ENCODE results near the gene GAS7.
"Not testable (repeated sequence)": the region's sequence is repeated elsewhere in the genome, so short reads cannot be mapped to it uniquely, and the experiment has no call there.

GAS7 gene

DNA sequence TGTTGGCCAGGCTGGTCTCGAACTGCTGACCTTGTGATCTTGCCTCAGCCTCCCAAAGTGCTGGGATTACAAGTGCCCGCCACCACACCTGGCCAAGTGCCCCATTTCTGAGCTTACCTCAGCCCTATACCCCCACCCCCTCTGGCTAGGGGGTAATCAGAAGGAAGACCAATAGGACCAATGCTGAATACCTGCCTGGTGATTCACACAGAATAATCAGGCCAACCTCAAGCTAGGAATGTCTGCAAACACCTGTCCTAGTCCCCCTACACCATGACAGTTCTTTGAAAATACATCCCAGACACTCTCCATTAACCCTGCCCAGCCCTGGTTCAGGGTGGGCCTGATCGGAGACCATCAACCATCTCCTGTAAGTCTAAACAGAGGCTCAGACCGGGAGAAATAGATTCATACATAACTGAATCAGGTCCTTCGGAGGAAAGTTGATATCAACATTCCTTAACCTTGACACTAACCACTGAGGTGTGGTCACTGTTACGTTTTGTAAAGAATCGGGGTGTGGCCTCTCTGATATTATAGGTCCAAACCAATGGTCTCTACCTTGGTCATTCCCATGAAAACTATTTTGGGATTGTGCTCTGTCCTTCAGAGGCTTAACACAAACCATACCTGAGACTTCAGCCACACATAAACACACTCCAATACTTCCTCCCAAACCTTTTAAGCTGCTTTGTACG, 130.8 kb downstream of the GAS7 start:
- no peak for DNase-seq

DNA sequence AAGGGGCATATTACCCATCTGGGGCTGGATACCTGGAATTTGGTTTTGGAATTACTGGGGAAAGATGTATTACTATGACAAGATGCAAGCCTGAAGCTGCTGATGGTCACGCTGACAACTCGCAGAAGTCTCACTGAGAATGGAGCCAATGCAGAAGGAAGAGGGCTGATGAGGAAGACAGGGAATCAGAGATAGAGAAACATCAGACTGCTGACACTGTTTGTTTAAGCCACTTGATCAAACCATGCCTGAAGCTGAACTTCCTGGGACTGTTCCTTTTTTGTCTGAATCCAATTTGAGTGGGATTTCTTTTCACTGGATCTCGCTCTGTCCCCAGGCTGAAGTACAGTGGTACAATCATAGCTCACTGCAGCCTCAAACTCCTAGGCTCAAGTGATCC, 133.9 kb downstream of the GAS7 start:
- DNase-seq = no peak

DNA sequence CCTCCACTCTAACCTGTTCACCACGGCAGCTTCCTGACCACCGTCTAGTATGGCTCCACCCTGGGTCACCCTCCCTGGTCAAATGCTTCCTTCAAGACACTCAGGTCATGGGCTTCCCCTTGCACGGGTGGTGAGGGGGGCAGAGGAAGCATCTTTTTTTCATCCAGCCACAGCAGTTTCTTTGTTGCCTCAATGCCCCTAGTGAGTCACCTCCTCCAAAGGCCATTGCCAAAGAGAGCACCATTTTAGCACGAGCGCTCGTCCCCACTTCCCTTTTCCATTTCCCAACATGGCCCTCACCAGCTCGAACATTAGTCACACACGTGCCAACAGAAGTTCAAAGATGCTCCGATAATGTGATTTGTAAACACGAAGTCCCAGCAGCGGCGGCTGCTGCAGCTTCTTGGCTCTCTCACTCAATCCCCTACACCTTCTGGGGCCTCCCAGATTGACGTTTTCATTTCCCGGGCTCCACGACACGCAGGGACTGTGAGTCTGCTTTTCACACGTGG, 134.6 kb downstream of the GAS7 start:
- peak; percentile 82 for DNase-seq

DNA sequence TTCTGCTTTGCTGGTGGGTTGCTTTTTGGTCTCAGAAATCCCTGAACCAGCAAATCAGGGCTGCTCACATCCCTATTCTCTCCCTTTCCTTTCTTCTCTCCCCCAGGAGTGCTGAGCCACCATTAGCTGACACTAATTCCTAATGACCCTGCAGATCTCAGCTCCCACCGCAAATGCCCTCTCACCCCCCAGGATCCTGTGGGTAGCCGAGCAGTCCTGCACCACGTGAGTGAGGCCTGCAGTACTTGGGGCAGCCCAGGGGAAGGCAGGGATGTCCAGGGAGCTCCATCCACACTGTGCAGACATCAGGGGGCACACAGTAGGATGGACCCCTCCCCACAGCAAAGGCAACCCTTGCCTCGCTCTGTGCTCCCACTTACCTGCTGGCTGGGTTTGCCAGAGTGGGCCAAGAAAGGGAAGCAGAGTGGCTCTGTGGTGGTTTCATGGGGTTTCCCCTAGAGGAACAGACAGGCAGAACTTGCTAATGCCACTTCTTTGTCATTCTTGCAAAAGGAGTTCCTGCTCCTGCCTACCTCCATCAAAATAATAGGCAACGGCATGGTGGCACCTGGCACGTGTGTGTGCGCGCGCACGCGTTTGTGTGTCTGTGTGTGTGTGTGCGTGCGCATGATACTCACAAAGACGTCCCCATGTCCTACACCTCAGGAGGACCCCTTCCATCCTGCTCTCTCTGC, 135.6 kb downstream of the GAS7 start:
- DNase-seq = peak in 1 of 2 experiments; percentile 21

DNA sequence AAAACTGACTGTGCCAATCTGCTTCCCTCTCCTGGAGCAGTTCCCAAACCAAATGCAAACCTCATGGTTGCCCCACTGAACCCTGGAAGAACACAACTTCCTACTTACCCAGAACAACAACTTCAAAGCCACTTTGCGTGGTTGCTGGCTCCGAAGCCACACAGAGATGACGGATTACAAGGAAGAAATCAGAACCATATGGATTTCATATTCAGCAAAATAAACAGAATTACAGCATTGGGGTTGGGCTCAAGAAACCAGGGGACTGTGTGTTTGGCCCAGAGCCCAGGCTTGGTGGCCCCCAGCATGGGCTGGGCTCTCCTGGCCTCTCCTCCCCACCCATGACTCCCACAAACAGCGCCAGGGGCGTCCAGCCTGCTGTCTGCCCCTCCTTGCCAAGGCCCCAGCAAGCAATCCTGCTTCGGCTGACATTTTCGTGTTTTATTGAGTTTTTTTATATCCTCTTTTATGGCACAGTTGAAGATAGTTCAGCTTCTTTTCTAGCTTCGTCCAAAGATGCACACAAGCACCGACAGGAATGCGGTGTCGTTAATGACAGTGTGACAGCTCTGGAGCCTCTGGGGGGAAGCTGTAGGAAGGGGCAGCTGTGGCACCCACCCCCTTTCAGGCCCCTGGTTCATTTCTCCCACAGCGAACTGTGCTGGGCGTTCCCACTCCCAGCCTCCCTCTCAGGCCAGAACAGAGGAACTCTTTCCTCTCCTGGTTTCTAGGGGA, 137.1 kb downstream of the GAS7 start:
- no peak for DNase-seq

DNA sequence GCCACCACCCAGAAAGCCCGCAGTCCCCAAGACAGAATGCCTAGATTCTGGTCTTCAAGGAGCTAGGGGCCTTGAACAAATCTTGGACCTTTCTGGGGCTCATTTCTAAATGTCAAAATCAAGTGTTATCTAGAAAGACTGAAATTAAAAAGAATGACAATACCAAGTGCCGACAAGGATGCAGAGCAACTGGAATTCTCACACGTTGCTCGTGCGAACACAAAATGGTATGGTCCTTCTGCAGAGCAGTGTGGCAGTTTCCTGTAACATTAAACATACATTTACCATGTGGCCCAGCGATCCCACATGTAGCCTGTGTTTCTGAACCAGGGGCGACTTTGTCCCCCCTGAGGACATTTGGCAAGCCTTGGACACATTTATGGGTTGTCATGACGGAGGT, 137.9 kb downstream of the GAS7 start:
- no peak for DNase-seq

DNA sequence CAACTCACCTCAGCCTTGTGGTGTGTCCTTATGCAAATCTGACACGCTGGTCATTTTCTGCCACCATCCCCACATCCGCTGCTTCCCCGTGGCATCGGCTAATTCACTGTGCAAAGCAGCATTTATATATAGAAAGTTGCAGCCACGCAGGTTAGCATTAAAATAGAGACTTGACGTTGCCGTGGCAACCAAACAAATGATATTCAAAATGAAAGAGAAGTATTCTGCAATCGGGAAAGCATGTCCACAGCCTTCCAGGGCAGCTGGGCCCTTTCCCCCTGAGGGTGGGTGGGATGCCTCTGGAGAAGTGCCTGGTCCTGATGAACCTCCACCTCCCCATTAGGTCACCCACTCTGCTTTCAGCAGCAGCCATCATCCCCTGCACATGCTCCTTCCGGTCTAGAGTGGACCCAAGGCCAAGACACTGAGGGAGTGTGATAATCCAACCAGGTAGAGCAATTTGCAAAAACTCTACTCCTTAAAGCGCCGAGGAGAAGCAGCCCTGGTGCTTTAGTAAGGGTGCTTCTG, 138.7 kb downstream of the GAS7 start:
- DNase-seq = no peak

DNA sequence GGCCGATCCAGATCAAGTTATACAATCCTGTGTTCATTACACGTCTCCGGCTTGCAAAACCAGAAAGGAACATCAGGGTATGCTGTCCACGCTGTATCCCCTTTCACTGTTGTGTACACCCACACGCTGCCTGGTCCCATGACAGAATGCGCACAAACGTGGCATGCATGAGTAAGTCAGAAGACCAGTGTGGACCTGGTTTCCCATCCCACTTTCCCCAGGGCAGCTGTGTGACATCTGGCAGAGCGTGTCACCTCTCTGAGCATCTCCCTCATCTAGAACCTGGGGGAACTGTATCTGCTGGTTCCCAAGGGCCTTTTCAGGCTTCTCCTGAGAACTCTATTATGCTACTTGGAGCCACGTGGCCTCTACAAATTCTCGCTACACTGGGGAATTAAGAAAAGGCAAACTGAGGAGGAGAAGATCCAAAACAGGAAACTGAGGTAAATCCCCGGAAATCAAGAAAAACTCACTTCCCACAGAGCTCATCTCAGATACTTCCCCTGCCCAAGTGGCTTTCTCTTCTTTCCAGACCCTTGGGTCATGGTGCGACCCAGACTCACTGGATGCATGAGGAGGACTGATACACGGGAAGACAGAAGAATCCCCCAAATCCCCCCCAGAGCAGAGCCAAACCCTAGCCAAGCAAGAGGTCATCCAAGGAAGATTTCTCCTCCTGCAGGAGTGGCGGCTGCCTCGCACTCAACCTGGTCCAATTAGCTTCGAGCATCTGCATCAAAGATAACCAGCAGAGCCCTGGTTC, 139.3 kb downstream of the GAS7 start:
- no peak for DNase-seq

DNA sequence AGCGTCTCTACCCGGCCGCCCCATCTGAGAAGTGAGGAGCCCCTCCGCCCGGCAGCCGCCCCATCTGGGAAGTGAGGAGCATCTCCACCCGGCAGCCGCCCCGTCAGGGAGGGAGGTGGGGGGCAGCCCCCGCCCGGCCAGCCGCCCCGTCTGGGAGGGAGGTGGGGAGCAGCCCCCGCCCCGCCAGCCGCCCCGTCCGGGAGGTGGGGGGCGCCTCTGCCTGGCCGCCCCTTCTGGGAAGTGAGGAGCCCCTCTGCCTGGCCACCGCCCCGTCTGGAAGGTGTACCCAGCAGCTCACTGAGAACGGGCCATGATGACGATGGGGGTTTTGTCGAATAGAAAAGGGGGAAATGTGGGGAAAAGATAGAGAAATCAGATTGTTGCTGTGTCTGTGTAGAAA, 140.9 kb downstream of the GAS7 start:
- DNase-seq = not testable (repeated sequence)

DNA sequence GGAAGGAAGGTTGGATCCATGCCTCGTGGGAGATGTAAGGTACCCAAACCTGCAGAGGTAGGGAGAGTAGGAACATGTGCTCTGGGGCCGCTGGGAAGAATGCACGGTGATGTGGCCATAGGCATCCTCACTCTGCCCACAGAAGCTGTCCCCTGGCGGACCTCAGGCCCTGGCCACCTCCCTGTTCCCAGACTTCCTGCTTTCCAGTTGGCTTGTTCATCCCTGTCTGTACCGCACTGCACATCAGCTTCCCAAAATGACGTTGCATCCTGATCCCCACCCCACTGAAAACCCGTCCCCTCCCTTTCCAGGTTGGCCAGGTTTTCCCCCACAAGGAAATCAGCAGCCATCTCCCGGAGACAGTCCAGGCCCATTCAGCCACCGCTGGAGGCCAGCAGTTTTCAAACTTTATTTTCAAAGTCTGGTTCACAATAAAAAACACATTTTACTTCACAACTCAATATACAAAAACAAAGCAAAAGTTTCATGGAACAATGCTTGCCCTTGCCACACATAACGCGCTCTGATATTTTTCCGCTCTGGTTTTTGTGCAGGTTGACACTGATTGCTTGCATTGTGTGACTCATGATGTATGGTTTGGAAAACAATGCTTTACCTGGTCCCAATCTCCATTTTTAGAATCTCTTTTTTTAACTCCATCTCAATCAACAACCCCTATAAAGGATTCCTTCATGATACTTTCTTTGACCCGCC, 143.0 kb downstream of the GAS7 start:
- DNase-seq = no peak

DNA sequence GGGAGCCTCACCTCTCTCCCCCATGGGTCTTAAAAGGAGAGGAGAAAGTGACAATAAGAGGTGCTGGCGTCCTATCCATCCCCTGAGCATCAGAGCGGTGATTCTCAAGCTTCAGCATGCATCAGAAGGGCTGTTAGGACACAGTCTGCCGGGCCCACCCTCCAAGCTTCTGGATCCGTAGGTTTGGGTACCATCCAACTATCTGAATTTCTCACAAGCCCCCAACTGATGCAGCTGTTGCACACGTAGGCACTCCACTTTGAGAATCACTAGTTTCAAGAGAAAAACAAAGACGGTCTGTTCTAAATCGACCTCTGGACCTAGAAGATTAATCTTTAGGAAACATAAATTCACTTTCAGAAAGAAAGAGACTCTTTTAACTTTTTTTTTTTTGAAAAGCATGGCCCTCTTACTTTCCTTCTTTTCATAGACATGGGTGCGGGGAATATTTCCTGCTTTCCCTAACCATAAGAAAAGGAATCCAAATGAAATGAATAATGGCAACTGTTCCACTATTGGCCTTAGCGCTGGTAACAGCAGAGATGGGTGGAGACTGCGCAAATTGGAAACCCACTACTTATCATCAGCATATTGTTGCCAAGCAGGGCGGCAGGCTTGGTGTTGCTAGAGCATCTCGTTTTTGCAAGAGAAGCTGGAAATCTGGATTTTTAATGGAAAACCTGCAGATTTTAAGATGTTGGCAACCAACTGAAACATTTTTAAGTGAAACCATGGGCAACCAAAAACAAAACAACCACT, 144.4 kb downstream of the GAS7 start:
- no peak for DNase-seq

DNA sequence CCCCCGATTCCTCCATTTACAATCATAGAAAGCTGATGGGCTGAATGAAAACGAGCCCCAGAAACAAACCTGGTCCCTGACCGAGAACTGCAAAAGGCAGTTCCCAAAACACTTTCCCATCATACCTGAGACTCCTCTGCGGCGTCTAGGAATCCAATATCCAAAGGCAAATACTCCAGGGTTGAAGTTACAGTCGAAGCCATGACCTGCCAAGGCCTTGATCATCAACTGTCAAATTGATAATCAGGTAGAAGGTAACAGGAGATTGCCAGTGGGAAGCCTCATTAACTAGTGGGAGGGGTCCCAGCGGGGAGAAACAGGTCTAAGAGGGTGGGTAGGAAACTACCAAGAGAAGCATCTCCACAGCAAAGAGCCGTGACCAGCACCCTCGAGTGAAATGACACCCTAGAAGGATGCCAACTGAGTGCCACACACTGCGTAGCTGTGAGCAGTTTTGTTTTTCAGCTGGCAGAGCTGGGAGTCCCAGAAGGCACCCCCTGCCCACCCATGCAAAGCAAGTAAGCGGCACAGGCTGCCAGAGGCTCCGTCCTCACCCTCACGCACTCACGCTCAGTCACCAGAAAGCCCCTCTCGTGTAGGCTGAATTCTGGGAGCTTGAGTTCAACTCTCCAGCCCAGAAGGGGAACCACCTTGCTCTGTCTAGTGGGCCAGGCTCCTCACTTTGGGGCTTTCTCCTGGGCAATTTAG, 146.1 kb downstream of the GAS7 start:
- no peak for DNase-seq

DNA sequence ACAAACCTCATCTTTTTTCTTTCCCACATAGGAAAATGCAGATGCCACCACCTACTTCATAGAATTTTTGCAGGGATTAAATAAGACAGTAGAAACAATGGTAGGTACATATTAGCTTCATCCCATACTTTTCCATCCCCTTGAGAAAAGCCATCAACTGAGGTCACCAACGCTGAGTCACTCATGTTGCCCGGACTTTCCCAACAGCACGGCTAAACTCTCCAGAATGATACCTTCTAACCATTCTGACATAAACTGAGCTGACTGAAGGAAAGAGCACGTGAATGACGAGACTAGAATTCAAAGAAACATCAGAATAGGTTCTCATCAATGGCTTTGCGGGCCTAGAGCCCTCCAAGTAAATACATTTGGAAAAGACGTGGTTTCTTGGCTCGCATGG, 147.3 kb downstream of the GAS7 start:
- peak in 1 of 2 experiments; percentile 5 for DNase-seq

DNA sequence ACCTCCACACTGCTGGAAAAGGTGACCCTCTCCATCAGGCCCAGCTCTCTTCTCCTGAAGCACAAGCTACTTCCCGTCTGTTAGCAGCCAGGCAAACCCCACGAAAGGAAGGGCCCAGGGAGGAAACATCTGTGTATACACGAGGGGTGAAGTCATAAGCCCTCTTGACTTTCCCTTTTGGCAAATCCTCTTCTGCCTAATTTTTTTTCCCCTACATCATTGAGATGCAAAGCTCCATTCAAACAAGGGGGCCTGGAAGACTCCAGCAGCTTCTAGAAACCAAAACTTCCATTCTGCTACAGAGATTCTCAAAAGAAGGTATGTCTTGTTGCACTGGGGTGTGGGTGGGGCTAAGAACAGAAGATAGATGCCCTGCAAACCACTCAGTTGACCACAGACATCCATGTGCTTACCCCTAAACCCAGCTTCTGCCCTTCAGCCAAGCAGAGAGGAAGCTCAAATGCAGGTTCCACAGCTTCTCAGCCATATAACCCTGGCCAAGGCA, 147.8 kb downstream of the GAS7 start:
- DNase-seq = peak; percentile 52 to 62

DNA sequence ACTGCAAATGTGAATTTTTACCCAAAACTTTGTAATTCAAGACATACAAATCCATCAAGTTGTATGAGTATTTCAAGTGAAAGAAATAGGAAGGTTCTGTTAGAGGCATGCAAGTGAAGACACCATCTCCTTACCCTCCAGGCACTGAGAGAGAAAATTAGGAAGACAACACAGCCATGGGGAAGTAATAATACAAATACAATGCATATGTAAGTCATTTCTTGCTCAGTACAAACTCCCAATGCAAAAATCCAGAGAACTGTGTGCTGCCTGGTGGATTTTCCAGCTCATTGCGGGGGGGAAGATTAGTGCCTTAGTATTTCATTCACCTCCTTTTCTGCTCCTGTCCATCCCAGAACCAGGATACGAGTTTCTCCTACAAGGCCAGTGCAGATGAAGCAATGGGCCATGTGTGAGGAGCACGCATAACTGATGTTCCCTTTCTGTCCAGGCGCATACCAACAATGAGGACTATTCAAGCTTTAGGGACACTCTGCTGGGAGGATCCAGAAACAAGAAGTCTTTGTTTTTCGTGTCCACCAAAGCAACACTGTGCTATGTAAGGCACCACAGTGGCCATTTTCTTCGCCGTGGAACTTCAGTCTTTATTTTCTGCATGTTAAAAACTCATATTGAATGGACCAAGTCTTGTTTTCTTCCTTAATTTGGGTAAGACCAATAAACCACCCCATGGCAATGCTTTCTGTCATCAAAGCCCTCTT, 149.6 kb downstream of the GAS7 start:
- DNase-seq = no peak

DNA sequence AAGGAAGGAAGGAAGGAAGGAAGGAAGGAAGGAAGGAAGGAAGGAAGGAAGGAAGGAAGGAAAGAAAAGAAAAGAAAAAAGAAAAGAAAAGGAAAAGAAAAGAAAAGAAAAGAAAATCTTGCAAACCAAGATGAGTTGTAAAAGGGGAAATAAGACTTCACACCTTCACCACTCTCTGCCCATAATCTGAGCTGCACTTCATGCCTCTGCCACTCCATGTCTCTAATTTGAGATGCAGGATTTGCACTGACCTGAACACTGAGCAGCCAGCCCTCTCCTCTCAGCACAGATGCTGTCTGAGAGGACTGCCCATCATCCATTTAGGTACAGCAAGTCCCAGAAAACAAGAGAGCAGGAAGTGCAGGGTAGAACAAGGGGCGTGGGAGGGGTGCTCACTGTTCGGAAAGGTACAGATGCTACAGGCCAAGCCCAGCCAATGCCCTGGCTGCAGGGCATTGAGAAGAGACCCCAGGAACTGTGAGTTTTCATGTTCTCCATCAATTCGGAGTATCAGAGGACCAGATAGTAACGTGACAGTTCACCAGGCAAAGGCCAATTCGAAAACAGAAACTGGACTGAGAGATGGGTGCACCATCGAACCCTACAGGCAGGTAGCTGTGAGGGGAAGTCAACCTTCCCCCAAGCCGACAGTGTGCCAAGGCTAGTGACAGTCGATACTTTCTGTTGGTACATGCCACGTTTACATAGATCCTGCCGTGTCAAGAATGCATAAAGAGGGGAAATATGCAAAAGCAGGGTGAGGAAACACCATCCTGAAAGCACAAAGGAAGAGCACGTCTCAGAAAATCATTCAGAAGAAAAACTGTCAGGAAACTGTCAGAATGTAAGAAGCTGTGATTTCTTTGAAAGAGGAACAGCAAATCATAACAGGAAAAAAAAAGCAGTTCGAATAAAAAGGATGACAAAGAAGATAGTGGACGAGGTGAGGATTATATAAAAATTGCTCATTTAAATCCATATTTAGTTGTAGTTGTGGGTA, 151.3 kb downstream of the GAS7 start:
- no peak for DNase-seq

DNA sequence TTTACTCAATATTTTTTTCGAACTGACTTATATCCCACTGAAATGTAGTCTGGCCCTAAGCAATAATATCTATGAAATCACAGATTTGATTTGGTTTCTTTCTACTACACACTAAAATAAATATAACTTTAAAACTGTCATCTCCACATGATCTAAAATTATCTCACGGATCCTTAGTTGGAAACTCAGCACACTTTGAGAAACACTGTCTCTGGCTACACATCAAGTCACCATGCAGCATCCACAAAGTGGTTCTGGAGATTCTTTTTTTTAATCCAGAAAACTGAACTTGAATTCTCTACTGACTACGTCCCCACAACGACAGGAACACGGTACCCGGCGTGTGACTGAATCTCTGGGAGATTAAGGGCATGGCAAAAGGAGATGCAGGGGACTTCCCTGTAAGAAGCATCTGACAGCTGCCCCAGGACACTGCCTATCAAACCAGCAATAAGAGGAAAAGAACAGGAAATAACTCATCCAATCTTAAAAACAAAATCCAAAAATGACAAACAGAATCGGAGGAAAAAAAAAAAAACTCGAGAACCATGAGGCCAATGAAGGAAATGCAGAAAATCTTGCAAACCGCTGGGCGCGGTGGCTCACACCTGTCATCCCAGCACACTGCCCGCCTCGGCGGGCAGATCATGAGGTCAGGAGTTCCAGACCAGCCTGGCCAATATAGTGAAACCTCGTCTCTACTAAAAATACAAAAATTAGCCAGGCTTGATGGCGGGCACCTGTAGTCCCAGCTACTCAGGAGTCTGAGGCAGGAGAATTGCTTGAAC, 152.3 kb downstream of the GAS7 start:
- no peak for DNase-seq

All from AML-193 (cell line).